A549 (cell line): ENCODE results near the gene SP2. TPM values are rescaled to one million over a fixed set of nuclear protein-coding genes. Genes with fewer than 3 reads are reported as not detected.

Experiments
- polyA plus RNA-seq, 4 experiments: library from polyadenylated mRNA; depleted of rRNA in 3 of 4; stranded (reverse); fragments of >200 nt; fragmentation: RNase III in 1 of 4; extraction: RNeasy Plus Mini Kit Qiagen cat#74134 plus additional on column Dnase treatment in 1 of 4; gene quantifications; 2 replicates in 3 of 4; 3 replicates in 1 of 4; pipeline ENCODE4 v1.2.3, GENCODE V29; 2011 to 2017

SP2 gene
- polyA plus RNA-seq, 2 of the 4 experiments (the other 2 are of a cell fraction) = 6.2 to 11.6 TPM

Other genes starting within 250 kb of the SP2 start
- gene KPNB1, start 246.3 kb upstream of the SP2 start, polyA plus RNA-seq (2011; rRNA removed) = 358 and 452 TPM in 2 replicates
- 315 to 338 TPM (median 320 TPM) in 3 replicates for gene KPNB1, start 246.3 kb upstream of the SP2 start, polyA plus RNA-seq (2017; fragmentation: RNase III; extraction: RNeasy Plus Mini Kit Qiagen cat#74134 plus additional on column Dnase treatment)
- gene TBKBP1, start 202.1 kb upstream of the SP2 start, polyA plus RNA-seq (2011; rRNA removed) = 3.3 and 3.4 TPM in 2 replicates
- gene TBKBP1, start 202.1 kb upstream of the SP2 start, polyA plus RNA-seq (2017; fragmentation: RNase III; extraction: RNeasy Plus Mini Kit Qiagen cat#74134 plus additional on column Dnase treatment) = 7.1 to 9.5 TPM (median 9.3 TPM) in 3 replicates
- gene TBX21, start 163.0 kb upstream of the SP2 start, polyA plus RNA-seq (2011; rRNA removed) = 0.03 TPM in 1 of 2 replicates, not detected in the other
- gene TBX21, start 163.0 kb upstream of the SP2 start, polyA plus RNA-seq (2017; fragmentation: RNase III; extraction: RNeasy Plus Mini Kit Qiagen cat#74134 plus additional on column Dnase treatment) = 0.04 TPM in 1 of 3 replicates, not detected in the others
- gene OSBPL7, start 74.4 kb upstream of the SP2 start, polyA plus RNA-seq (2011; rRNA removed) = 7.0 and 7.1 TPM in 2 replicates
- gene OSBPL7, start 74.4 kb upstream of the SP2 start, polyA plus RNA-seq (2017; fragmentation: RNase III; extraction: RNeasy Plus Mini Kit Qiagen cat#74134 plus additional on column Dnase treatment) = 11.4 to 16.9 TPM (median 15.4 TPM) in 3 replicates
- gene MRPL10, start 64.7 kb upstream of the SP2 start, polyA plus RNA-seq (2011; rRNA removed) = 97.7 and 103 TPM in 2 replicates
- gene MRPL10, start 64.7 kb upstream of the SP2 start, polyA plus RNA-seq (2017; fragmentation: RNase III; extraction: RNeasy Plus Mini Kit Qiagen cat#74134 plus additional on column Dnase treatment) = 56.8 to 62.8 TPM (median 62.0 TPM) in 3 replicates
- gene LRRC46, start 64.6 kb upstream of the SP2 start, polyA plus RNA-seq (2011; rRNA removed) = 1.7 and 2.7 TPM in 2 replicates
- 2.3 to 3.0 TPM (median 2.5 TPM) in 3 replicates for gene LRRC46, start 64.6 kb upstream of the SP2 start, polyA plus RNA-seq (2017; fragmentation: RNase III; extraction: RNeasy Plus Mini Kit Qiagen cat#74134 plus additional on column Dnase treatment)
- gene SCRN2, start 55.0 kb upstream of the SP2 start, polyA plus RNA-seq (2011; rRNA removed) = 20.7 and 25.8 TPM in 2 replicates
- gene SCRN2, start 55.0 kb upstream of the SP2 start, polyA plus RNA-seq (2017; fragmentation: RNase III; extraction: RNeasy Plus Mini Kit Qiagen cat#74134 plus additional on column Dnase treatment) = 37.3 to 47.7 TPM (median 43.7 TPM) in 3 replicates
- gene SP6, start 45.1 kb upstream of the SP2 start, polyA plus RNA-seq (2011; rRNA removed) = 0.61 and 0.67 TPM in 2 replicates
- 2.0 to 2.3 TPM (median 2.1 TPM) in 3 replicates for gene SP6, start 45.1 kb upstream of the SP2 start, polyA plus RNA-seq (2017; fragmentation: RNase III; extraction: RNeasy Plus Mini Kit Qiagen cat#74134 plus additional on column Dnase treatment)
- gene PNPO, start 45.3 kb downstream of the SP2 start, polyA plus RNA-seq (2011; rRNA removed) = 40.8 and 43.4 TPM in 2 replicates
- gene PNPO, start 45.3 kb downstream of the SP2 start, polyA plus RNA-seq (2017; fragmentation: RNase III; extraction: RNeasy Plus Mini Kit Qiagen cat#74134 plus additional on column Dnase treatment) = 28.7 to 29.8 TPM (median 29.5 TPM) in 3 replicates
- gene PRR15L, start 61.6 kb downstream of the SP2 start, polyA plus RNA-seq (2011; rRNA removed) = 2.2 and 3.7 TPM in 2 replicates
- 0.88 to 1.6 TPM (median 1.1 TPM) in 3 replicates for gene PRR15L, start 61.6 kb downstream of the SP2 start, polyA plus RNA-seq (2017; fragmentation: RNase III; extraction: RNeasy Plus Mini Kit Qiagen cat#74134 plus additional on column Dnase treatment)
- gene CDK5RAP3, start 74.9 kb downstream of the SP2 start, polyA plus RNA-seq (2011; rRNA removed) = 124 and 179 TPM in 2 replicates
- gene CDK5RAP3, start 74.9 kb downstream of the SP2 start, polyA plus RNA-seq (2017; fragmentation: RNase III; extraction: RNeasy Plus Mini Kit Qiagen cat#74134 plus additional on column Dnase treatment) = 135 to 165 TPM (median 164 TPM) in 3 replicates
- gene COPZ2, start 141.6 kb downstream of the SP2 start, polyA plus RNA-seq (2011; rRNA removed) = 19.1 and 19.3 TPM in 2 replicates
- 10.6 to 11.0 TPM (median 10.9 TPM) in 3 replicates for gene COPZ2, start 141.6 kb downstream of the SP2 start, polyA plus RNA-seq (2017; fragmentation: RNase III; extraction: RNeasy Plus Mini Kit Qiagen cat#74134 plus additional on column Dnase treatment)
- gene NFE2L1, start 152.1 kb downstream of the SP2 start, polyA plus RNA-seq (2011; rRNA removed) = 241 and 283 TPM in 2 replicates
- gene NFE2L1, start 152.1 kb downstream of the SP2 start, polyA plus RNA-seq (2017; fragmentation: RNase III; extraction: RNeasy Plus Mini Kit Qiagen cat#74134 plus additional on column Dnase treatment) = 104 to 111 TPM (median 108 TPM) in 3 replicates
- 69.6 and 84.4 TPM in 2 replicates for gene CBX1, start 205.2 kb downstream of the SP2 start, polyA plus RNA-seq (2011; rRNA removed)
- 155 to 173 TPM (median 170 TPM) in 3 replicates for gene CBX1, start 205.2 kb downstream of the SP2 start, polyA plus RNA-seq (2017; fragmentation: RNase III; extraction: RNeasy Plus Mini Kit Qiagen cat#74134 plus additional on column Dnase treatment)
- gene SNX11, start 211.5 kb downstream of the SP2 start, polyA plus RNA-seq (2011; rRNA removed) = 28.4 and 30.9 TPM in 2 replicates
- 22.2 to 23.5 TPM (median 22.3 TPM) in 3 replicates for gene SNX11, start 211.5 kb downstream of the SP2 start, polyA plus RNA-seq (2017; fragmentation: RNase III; extraction: RNeasy Plus Mini Kit Qiagen cat#74134 plus additional on column Dnase treatment)